HuH-7 (cell line): ENCODE data around the gene CDK17.
"Not testable (repeated sequence)": the region's sequence is repeated elsewhere in the genome, so short reads cannot be mapped to it uniquely, and the experiment has no call there.

Source experiments
- DNase-seq: peaks from one replicate; pipeline ENCODE4 v3.0.0; 2011; ENCODE audit warnings: low spot score

Gene CDK17

GRCh38 chr12:96417688-96418087 lies 17.4 kb upstream of the CDK17 start:
- not testable (repeated sequence) for DNase-seq

DNA sequence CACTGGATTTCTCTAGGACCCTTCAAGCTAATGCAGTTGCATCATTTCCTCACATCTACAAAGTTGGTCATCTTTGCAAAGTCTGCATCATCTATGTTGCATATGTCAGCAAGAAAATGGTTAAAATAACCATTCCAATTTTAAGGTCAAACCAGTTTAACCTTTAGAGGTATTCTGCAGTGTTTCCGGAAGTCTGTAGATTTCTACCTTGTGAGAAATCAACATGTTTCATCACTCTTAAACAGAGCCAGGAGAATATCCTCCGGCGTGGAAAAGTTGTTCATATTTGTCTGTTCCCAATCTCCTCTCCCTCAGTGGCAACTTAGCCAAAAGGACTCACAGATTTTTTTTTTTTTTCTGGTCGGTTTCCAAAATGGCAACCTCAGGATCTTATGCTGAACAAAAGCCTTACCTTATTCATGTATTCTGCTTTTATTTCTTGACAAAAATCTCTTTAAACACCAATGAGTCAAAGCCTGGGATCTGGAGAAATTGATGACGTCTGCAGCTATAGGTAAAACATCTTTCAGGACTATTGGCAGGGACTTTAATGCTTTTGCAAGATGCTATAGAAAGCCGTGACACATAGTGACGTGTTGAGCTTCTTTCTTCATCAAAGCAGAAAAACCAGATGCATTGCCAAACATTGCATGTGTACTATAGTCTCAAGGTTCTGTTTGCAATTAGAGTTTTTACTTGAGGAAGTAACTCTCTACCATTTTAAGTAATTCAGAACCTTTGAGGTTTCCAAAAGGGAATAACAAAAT lies 16.0 kb upstream of the CDK17 start:
- DNase-seq = peak; percentile 13

- no peak for DNase-seq
Measured at GRCh38 chr12:96414637-96415036, 14.4 kb upstream of the CDK17 start.

DNA sequence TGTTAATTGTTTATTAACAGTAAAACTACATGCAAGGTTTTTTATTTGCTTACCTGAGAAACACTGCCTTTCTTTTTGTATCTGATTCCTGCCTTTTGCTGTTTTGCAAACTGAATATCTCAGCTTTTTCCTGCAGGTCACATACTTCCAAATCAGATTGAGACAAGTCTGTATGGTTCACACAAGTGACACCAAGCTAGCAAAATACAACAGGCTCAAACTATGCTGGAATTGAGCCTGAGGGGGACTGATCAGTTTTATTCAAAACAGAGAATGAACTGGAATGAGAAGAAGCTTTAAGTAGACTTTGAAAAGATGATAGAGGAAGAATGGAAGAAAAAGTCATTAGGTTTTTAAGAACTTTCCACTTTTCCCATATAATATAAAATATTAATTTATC lies 12.2 kb upstream of the CDK17 start:
- no peak for DNase-seq

DNA sequence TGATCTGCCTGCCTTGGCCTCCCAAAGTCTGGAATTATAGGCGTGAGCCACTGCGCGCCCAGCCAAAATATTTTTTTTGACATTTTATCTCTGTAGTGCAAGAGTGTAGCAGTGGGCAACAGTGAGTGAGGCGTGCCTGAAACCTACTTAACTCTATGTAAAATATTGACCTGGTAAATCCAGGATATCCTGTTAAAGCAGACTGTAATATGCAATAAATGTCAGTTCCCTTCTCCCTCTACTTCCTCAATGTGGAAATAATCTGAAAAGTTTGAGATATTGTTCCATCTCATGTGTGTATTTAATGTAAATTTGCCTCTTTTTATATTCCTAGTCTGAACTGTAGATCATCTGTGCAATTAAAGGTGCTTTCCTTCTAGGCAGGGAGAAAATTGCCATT lies 9.5 kb upstream of the CDK17 start:
- no peak for DNase-seq

DNA sequence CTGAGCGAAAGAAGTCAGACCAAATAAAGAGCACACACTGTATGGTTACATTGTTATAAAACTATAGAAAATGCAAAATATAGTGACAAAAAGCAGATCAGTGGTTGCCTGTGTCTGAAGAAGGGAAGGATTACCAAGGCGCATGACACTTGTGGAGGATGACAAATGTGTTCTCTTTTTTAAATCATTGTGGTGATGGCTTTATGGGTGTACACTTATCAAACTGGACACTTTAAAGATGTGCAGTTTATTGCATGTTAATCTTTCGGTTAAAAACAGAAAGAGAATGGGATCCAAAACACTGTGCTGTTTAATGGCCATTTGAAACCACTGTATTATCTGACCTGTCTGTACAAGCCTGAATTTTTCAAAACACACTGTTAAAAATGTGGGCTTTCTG lies 8.8 kb upstream of the CDK17 start:
- DNase-seq = no peak

DNA sequence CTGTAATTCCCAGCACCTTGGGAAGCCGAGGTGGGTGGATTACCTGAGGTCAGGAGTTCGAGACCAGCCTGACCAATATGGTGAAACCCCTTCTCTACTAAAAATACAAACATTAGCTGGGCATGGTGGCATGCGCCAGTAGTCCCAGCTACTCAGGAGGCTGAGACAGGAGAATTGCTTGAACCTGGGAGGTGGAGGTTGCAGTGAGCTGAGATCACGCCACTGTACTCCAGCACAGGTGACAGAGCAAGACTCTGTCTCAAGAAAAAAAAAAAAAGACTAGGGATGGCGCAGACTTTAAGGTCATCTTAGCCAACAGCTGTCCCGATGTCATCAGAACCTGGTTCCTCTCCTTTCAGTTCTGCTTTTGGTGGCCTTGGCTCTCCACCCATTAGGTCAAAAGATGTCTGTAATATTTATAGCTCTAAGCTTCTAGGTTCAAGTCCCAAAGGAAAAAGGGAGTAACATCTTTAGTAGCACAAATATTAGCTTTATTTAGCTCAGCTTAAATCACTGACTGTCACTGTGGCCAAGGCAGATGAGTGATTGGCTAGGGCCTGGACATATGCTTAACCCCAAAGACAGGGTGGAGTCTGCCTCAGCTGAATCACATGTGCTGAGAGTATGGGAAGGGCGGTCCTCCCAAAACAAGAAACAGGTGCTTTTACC lies 7.3 kb upstream of the CDK17 start:
- not testable (repeated sequence) for DNase-seq

- no peak for DNase-seq
Measured at GRCh38 chr12:96404696-96405095, 4.5 kb upstream of the CDK17 start.

DNA sequence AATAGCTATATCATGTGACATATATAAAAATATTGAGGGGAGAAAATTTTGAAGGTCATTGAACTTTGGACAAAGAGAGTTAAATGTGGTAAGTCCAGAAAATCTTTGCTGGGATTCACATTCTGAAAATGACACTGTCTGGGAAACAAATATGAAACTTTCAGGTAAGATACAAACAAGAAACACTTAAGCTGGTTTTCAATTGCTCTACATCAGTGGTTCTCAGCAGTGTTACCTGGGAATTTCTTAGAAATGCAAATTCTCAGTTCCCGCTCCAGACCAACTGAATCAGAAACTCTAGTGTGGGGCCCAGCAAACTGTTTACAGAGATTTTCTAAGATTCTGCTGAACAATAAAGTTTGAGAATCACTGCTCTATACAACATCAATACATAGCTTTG lies 3.6 kb upstream of the CDK17 start:
- no peak for DNase-seq

DNA sequence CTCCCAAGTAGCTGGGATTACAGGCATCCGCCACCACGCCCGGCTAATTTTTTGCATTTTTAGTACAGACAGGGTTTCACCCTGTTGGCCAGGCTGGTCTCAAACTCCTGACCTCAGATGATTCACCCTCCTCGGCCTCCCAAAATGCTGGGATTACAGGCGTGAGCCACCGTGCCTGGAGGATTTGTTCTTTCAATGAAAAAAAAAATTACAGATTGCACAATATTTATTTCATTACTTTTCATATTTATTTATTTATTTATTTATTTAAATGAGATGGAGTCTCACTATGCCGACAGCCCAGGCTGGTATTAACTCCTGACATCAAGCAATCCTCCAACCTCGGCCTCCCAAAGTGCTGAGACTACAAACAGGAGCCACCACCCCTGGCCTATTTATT lies 2.3 kb upstream of the CDK17 start:
- not testable (repeated sequence) for DNase-seq

DNA sequence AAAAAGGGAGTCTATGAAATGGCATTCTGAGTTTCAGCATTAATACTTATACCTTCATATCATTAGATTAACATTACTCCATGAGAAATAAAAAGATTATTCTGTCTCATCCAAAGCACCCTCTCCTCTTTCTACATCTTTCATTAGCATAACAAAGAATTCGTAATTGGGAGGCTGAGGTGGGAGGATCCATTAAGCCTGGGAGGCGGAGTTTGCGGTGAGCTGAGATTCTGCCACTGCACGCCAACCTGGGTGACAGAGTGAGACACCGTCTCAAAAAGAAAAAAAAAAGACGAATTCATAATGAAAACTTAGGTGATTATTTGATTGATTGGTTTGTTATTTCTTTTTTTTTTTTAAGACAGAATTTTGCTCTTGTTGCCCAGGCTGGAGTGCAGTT lies 1.8 kb upstream of the CDK17 start:
- no peak for DNase-seq

DNA sequence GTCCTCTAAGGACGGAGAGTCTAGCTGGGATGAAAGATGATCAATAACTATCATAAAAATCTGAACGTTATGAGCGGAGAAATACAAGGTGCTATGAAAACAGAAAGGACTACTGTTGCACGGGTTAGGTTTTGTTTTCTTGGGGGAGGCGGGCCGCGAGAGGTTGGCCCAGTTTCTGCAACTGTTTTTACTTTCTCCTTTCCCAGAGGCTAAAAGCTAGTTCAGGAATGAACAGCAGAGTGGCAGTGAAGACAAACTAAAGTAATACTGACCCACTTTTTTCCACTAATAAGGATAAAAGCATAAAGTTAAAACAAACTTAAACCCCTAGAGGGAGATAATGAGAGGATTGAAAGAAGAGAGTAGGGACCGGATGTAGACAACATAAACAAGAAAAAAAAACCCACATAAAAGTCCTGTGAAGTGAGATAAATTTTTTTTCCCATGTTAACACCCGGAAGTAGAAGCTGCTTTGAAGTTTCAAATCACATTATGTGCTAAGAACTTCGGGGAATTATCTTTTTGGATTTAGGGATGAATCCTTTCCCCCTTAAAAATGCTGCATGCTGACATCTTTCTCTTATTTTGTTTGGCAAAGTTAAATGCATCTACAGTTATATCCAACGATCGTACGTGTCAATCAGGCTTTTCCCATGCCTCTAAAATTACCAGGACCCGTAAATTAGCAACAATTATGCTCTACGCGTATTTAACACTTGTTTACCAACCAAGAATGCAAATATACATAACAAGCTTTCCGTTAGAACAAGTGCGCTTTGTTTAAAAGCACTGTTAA lies 1.0 kb upstream of the CDK17 start:
- DNase-seq = peak; percentile 74

DNA sequence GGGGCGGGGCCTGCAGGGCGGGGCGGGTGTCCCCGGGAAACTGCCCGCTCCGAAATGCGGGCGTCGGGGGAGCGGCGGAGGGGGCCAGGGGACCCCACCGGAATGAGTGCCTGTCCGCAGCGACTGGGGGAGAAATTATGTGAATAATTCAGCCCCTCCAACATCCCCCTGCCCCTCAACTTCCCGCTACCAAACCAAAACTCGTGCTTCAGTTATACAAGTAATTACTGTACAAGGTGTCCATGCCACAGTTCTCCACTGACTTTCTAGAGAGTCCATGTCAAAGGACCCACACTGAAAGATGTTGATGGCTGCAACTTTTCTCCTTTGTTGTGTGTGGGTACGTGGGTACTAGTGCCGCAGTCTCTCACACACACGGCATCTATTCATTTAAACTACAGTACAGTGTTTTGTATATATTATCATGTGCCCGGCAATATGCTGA lies 414 bp upstream of the CDK17 start:
- peak; percentile 45 for DNase-seq

DNA sequence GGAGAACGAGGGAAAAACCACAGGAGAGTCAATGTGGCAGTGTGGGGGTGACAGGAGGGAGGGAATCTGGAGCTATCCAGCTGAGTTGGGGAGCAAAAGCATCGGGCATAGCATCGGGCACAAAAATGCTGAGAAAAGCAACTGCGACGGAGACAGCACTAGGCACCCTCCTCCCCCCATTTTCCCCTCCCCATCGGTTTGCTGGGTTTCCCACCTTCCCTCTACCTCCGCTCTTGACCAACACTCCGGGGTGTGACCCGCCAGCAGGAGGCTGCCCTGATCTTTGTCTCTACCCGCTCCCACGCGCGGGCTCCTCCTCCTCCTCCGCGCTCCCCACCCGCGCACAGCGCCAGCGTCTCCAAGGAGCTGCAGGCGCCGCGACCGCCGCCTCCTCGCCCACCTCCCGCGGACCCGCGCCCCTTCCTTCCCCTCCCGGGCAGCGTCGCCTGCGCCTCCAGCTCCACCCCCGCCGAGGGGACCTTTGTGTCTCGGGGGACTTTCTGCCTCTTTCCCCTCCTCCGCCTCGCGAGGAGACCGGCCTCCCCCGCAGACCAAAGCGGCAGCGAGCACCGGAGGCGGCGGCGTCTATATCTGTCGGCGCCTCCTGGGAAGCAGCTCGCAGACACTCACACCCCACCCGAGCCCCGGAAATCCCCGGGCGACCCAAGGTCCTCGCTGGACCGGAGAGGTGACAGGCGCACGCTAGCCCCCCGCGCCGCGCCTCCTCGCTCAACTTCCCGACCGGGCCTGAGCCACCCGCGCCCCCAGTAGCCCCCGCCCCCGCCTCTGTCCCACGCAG lies 920 bp downstream of the CDK17 start:
- peak; percentile 45 for DNase-seq

- no peak for DNase-seq
Measured at GRCh38 chr12:96398424-96399119, 1.7 kb downstream of the CDK17 start.

DNA sequence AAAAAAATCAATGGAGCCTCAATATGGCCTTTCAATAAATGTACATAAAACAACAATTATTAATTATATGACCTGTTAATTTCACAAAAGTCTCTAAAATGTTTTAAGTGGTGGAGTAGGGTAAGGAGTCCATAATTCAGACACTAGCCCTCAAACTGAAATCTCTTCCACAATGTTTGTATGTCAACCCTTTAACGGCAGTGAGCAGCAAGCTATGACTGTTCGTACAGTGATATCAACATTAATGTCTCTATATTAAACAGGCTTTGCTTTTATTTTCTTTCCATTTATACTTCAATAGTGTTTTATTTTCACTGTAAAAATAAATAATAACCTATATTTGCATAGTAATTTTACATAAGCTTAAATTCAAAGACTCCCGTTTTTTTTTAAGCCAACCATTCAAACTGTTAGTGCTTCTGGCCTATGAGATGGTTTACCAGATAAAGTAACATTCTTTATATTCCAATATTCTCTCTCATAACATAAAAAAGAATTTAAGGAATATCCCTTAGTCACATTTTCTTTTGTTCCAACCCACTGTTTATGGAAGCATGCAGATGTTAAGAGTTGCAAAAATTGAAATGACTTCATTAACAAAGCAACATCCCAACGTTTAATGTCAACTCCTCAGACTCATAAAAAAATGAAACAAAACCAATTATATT lies 2.3 kb downstream of the CDK17 start:
- DNase-seq = no peak

DNA sequence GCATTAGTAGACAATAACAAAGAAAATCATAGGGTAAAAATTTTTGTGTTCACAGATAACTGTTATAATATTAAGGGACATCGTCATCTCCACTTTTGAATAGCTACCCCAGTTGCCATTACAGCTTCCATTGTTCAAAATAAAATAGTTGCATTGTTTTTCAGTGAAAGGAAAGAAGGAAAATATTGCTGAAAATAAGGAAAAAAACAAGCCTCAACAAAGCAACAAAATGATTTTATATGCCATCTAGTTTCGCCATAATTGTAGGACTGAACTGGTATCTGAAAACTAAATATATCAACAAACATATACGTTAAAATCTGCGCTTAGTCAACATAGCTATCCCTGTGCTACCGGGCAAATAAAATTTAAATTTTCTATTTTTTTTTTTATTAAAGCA lies 3.3 kb downstream of the CDK17 start:
- no peak for DNase-seq

DNA sequence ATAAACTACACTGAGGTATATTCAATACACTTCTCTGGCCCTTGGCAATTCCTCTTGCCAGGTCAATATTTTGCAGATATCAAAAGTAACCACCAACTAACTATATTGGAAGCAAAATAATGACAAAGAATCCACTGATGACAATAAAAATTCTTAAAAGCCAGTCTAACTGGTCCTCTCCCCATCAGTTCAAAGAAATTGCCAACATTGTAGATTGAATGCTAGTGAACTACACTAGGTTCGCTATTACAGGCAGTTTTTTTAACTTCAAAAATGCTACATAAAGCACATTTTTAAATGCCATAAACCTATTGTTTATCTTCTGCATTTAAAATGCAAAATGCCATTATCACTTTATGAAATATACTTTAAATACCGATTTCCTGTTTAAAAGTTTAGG lies 4.0 kb downstream of the CDK17 start:
- no peak for DNase-seq

DNA sequence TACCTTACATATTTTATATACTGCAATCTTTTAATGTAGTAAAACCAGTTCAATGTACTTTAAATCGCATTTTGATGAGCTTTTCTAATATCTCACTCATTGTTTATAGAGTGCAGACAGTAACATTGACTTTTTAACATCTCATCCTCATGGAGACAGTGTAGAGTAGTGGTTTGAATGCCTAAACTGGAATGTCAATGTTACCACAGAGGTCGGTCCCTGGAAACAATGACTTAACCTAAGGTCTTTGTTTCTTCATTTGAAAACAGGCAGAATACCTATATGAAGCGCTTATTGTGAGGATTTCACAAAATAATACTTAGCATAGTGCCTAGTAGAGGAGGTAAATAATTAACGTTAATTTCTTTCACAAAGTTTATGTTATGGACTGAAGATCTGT lies 5.0 kb downstream of the CDK17 start:
- no peak for DNase-seq

GRCh38 chr12:96393229-96393628 lies 7.0 kb downstream of the CDK17 start:
- not testable (repeated sequence) for DNase-seq

- DNase-seq = no peak
Measured at GRCh38 chr12:96392397-96392796, 7.8 kb downstream of the CDK17 start.
